Cardiac muscle cell (in vitro differentiated cells and primary cell): ENCODE results near the gene COX14. TPM values are rescaled to one million over a fixed set of nuclear protein-coding genes. Genes with fewer than 3 reads are reported as not detected.
A peak's percentile ranks its signal among the peaks of the same experiment; 100 is the strongest.
"Not testable (repeated sequence)": the region's sequence is repeated elsewhere in the genome, so short reads cannot be mapped to it uniquely, and the experiment has no call there.

Experiments used
- DNase-seq, 2 donors: peaks; one replicate each; pipeline versions ENCODE4 v3.0.0 to v3.0.0-alpha.2; 2010 to 2017; ENCODE audit warnings: low read depth in 1 of 2, low spot score in 1 of 2
- H3K27ac ChIP-seq: fragments of 200-600 bp; sonication (generic); 2 replicates; pipeline ENCODE4 v1.5.1; 2016
- H3K27me3 ChIP-seq: fragments of 200-600 bp; sonication (generic); 2 replicates; pipeline ENCODE4 v1.6.0; 2016; ENCODE audit warnings: control low read depth
- H3K36me3 ChIP-seq: fragments of 200-600 bp; sonication (generic); 2 replicates; pipeline ENCODE4 v1.5.1; 2016; ENCODE audit warnings: control low read depth
- H3K4me1 ChIP-seq: fragments of 200-600 bp; sonication (generic); 2 replicates; pipeline ENCODE4 v1.8.1; 2017; ENCODE audit warnings: low read depth, mild to moderate bottlenecking, mixed run types
- H3K4me3 ChIP-seq: fragments of 200-600 bp; sonication (generic); 2 replicates; pipeline ENCODE4 v1.5.1; 2016; ENCODE audit warnings: mild to moderate bottlenecking
- H3K9me3 ChIP-seq: fragments of 200-600 bp; sonication (generic); 2 replicates; pipeline ENCODE4 v1.5.1; 2017; ENCODE audit warnings: low read depth, mild to moderate bottlenecking, control low read depth
- polyA plus RNA-seq: library from polyadenylated mRNA; unstranded; fragments of >200 nt; fragmentation: Nextera tagmentation; extraction: Ambion mirVana; gene quantifications from 2 replicates; pipeline ENCODE4 v1.2.1, GENCODE V29; 2016
- total RNA-seq: library from RNA; depleted of rRNA; stranded (reverse); fragments of >200 nt; gene quantifications from 2 replicates; pipeline ENCODE4 v1.2.3, GENCODE V29; 2016
- TF ChIP-seq, protein P1 (sequence below): IDR thresholded peaks from 2 replicates; pipeline ENCODE4 v1.5.1; 2012; ENCODE audit warnings: low read depth, mild to moderate bottlenecking, low read length

The COX14 gene
- total and polyA plus RNA-seq, 2 experiments from 2014 or later: 43.9 to 265 TPM

GRCh38 chr12:50129290-50129689 is 17.3 kb downstream of the COX14 start:
- H3K27me3 ChIP-seq: no peaks in the 10 kb centered on the region
- H3K4me3 ChIP-seq: no peak overlapping the region
- H3K9me3 ChIP-seq: no peaks in the 10 kb centered on the region
- H3K36me3 ChIP-seq: peaks cover 29% of the 10 kb centered on the region
- no peak for DNase-seq
- TF ChIP-seq, protein P1, sequence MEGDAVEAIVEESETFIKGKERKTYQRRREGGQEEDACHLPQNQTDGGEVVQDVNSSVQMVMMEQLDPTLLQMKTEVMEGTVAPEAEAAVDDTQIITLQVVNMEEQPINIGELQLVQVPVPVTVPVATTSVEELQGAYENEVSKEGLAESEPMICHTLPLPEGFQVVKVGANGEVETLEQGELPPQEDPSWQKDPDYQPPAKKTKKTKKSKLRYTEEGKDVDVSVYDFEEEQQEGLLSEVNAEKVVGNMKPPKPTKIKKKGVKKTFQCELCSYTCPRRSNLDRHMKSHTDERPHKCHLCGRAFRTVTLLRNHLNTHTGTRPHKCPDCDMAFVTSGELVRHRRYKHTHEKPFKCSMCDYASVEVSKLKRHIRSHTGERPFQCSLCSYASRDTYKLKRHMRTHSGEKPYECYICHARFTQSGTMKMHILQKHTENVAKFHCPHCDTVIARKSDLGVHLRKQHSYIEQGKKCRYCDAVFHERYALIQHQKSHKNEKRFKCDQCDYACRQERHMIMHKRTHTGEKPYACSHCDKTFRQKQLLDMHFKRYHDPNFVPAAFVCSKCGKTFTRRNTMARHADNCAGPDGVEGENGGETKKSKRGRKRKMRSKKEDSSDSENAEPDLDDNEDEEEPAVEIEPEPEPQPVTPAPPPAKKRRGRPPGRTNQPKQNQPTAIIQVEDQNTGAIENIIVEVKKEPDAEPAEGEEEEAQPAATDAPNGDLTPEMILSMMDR: no peak
- peaks cover 5% of the 10 kb centered on the region for H3K4me1 ChIP-seq
- H3K27ac ChIP-seq: no peak overlapping the region

DNA sequence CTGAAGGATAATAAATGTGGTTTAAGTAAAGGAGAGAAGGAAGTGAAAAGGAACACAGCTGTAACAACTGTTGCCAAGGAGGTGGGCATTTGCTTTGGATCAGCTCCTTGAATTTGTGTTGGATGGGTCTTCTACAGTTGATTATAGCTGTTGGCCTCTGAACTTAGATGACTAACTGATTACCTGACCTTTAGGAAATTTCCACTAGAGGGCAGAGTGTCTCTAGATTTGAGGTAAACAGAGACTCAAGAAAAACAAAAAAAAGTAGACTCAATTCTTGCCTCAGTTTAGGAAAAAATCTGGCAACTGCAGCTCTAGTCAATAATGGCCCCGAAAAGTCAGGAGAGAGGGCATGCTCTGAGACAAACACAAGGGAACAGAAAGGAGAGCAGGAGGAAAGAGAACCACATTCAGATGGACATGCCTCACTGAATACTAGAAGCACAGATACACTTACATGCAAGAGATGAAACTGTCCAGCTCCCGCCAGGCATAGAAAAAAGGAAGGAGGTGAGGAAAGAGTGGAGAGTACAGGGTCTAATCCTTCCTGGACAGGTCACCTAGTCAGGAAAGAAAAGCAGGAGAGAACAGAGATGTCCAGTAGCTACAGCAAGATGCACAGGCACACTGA is 20.6 kb downstream of the COX14 start:
- no peaks in the 10 kb centered on the region for H3K9me3 ChIP-seq
- H3K4me3 ChIP-seq: no peak overlapping the region
- peaks cover 47% of the 10 kb centered on the region for H3K36me3 ChIP-seq
- DNase-seq: peak; percentile 28 to 71
- no peaks in the 10 kb centered on the region for H3K27me3 ChIP-seq
- H3K27ac ChIP-seq: no peak overlapping the region
- peaks cover 2% of the 10 kb centered on the region for H3K4me1 ChIP-seq
- TF ChIP-seq, protein P1: peak; percentile 61

DNA sequence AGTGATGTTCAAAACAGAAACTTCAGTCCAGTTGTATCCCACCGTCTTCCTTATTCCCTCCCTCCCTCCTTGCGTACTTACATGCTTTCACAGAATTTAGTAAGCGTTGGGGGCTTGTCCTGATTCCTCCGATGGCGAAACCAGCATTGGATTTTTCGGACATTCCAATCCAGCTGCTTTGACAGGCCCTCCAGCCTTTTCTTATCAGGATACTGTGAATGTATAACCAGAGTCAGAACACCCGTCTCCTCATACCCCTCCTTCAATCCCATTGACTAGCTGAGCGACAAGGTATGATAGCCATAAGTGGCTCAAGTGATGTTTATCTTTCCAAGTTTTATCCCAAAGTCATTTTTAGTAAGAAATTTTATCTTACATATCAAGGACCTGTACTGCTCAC is 31.0 kb downstream of the COX14 start:
- DNase-seq: no peak
- Histone ChIP-seq H3K27me3 (no peaks in the 10 kb centered on the region), H3K9me3 (no peaks in the 10 kb centered on the region), H3K36me3 (peaks cover 14% of the 10 kb centered on the region), H3K4me3 (no peak overlapping the region), H3K27ac (peak overlapping the region; percentile 73), H3K4me1 (peaks cover 14% of the 10 kb centered on the region)
- TF ChIP-seq, protein P1: no peak

- DNase-seq: no peak
- Histone ChIP-seq H3K36me3 (no peaks in the 10 kb centered on the region), H3K9me3 (no peaks in the 10 kb centered on the region), H3K4me3 (no peak overlapping the region), H3K27me3 (no peaks in the 10 kb centered on the region), H3K27ac (peak overlapping the region; percentile 43), H3K4me1 (peaks cover 14% of the 10 kb centered on the region)
- TF ChIP-seq, protein P1: no peak
These were observed 33.4 kb downstream of the COX14 start for GRCh38 chr12:50145439-50145838.

DNA sequence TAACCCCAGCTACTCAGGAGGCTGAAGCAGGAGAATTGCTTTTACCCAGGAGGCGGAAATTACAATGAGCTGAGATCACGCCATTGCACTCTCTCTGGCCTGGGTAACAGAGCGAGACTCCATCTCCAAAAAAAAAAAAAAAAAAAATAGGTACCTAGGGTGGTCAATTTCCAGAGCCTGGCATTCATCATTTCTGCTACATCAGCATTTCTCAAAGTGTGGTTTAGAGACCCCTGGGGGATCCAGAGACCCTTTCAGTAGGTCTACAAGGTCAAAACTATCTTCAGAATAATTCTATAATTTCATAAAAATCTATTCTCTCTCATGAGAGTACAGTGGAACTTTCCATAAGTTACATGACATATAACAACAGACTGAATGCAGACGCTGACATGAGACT is 35.2 kb downstream of the COX14 start:
- peaks cover 14% of the 10 kb centered on the region for H3K4me1 ChIP-seq
- TF ChIP-seq, protein P1: no peak
- no peaks in the 10 kb centered on the region for H3K36me3 ChIP-seq
- H3K27me3 ChIP-seq: no peaks in the 10 kb centered on the region
- H3K9me3 ChIP-seq: no peaks in the 10 kb centered on the region
- H3K27ac ChIP-seq: no peak overlapping the region
- no peak for DNase-seq
- H3K4me3 ChIP-seq: no peak overlapping the region

DNA sequence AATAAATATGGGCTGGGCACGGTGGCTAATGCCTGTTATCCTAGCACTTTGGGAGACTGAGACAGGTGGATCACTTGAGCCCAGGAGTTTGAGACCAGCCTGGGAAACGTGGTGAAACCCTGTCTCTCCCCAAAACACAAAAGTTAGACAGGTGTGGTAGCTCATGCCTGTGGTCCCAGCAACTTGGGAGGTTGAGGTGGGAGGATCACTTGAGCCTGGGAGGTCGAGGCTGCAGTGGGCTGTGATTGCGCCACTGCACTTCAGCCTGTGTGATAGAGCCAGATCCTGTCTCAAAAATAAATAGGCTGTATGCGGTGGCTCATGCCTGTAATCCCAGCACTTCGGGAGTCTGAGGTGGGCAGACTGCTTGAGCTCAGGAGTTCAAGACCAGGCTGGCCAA is 36.0 kb downstream of the COX14 start:
- not testable (repeated sequence) for H3K27ac ChIP-seq

More for the DNA sequence above, 36.0 kb downstream of the COX14 start:
- not testable (repeated sequence) for DNase-seq, H3K4me1 ChIP-seq, H3K4me3 ChIP-seq, H3K36me3 ChIP-seq, H3K9me3 ChIP-seq, H3K27me3 ChIP-seq
